ENCODE measurements around the gene PIP5KL1.

DNA sequence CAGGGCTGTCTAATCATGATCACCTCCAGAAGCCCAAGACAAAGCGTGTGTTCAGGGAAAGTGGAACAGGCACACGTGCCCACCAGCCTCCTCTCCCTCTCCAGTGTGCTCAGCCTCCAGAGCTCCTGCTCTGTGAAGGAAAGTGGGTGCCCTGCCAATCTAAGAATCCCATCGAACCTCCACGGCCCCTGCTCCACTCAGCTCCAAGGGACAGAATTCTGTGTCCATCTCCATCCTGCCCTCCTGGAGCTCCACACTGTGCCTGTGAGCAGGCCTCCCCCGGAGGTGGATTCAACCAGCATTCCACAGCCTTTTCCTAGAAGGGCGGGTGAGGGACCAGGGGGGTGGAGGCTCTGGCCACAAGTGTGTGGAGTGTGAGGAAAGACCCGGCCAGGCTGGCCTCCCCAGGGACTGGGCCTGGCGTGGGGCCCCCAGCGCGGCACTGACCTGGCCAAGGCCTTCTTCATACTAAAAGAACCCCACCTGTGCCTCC lies 44.2 kb upstream of the PIP5KL1 start:
- TF ChIP-seq, protein P1, sequence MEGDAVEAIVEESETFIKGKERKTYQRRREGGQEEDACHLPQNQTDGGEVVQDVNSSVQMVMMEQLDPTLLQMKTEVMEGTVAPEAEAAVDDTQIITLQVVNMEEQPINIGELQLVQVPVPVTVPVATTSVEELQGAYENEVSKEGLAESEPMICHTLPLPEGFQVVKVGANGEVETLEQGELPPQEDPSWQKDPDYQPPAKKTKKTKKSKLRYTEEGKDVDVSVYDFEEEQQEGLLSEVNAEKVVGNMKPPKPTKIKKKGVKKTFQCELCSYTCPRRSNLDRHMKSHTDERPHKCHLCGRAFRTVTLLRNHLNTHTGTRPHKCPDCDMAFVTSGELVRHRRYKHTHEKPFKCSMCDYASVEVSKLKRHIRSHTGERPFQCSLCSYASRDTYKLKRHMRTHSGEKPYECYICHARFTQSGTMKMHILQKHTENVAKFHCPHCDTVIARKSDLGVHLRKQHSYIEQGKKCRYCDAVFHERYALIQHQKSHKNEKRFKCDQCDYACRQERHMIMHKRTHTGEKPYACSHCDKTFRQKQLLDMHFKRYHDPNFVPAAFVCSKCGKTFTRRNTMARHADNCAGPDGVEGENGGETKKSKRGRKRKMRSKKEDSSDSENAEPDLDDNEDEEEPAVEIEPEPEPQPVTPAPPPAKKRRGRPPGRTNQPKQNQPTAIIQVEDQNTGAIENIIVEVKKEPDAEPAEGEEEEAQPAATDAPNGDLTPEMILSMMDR (IDR thresholded peaks at IDR 0.05): no peak
- TF ChIP-seq POLR2AphosphoS5 (IDR thresholded peaks at IDR 0.05) (no peak), POLR2A (IDR thresholded peaks at IDR 0.05) (no peak), EP300 (IDR thresholded peaks at IDR 0.05) (no peak)
